ENCODE data around the gene UGT1A4. TPM values are rescaled to one million over a fixed set of nuclear protein-coding genes. Genes with fewer than 3 reads are reported as not detected.

Gene UGT1A4
- total RNA-seq, 4 donors from 2014 or later, result 7.5 to 12.9 (median 12.3) TPM; not detected in 1

GRCh38 chr2:233773854-233774253 is 55.3 kb downstream of the UGT1A4 start:
- Histone ChIP-seq H3K4me3 (no peak overlapping the region), H3K9me3 (no peaks in the 10 kb centered on the region), H3K36me3 (no peaks in the 10 kb centered on the region), H3K4me1 (no peaks in the 10 kb centered on the region), H3K27me3 (no peaks in the 10 kb centered on the region), H3K27ac (no peak overlapping the region)
- TF ChIP-seq POLR2A (IDR thresholded peaks at IDR 0.05) (no peak), CTCF (IDR thresholded peaks at IDR 0.05) (no peak)
- DNase-seq, result no peak

GRCh38 chr2:233775414-233775813 is 56.9 kb downstream of the UGT1A4 start:
- Histone ChIP-seq H3K4me1 (no peaks in the 10 kb centered on the region), H3K4me3 (no peak overlapping the region), H3K27me3 (no peaks in the 10 kb centered on the region), H3K27ac (no peak overlapping the region), H3K9me3 (no peaks in the 10 kb centered on the region), H3K36me3 (no peaks in the 10 kb centered on the region)
- TF ChIP-seq CTCF (IDR thresholded peaks at IDR 0.05) (no peak), POLR2A (IDR thresholded peaks at IDR 0.05) (no peak)
- DNase-seq, result no peak

GRCh38 chr2:233778030-233778429 is 59.5 kb downstream of the UGT1A4 start, which contains the start of gene MROH2A:
MROH2A (plus strand) TSS chr2:233778330; CDS start chr2:233779359, 1,029 bp downstream.
- Histone ChIP-seq H3K36me3 (no peaks in the 10 kb centered on the region), H3K9me3 (no peaks in the 10 kb centered on the region), H3K27ac (no peak within 1 kb of the TSS), H3K4me1 (no peaks in the 10 kb centered on the region), H3K27me3 (no peaks in the 10 kb centered on the region), H3K4me3 (no peak within 1 kb of the TSS)
- DNase-seq, result no peak
- no peak for TF ChIP-seq CTCF (IDR thresholded peaks at IDR 0.05)
- no peak for TF ChIP-seq POLR2A (IDR thresholded peaks at IDR 0.05)

- Histone ChIP-seq H3K9me3 (no peaks in the 10 kb centered on the region), H3K4me1 (no peaks in the 10 kb centered on the region), H3K27ac (no peak overlapping the region), H3K36me3 (no peaks in the 10 kb centered on the region), H3K4me3 (no peak overlapping the region), H3K27me3 (no peaks in the 10 kb centered on the region)
- TF ChIP-seq POLR2A (IDR thresholded peaks at IDR 0.05) (no peak), CTCF (IDR thresholded peaks at IDR 0.05) (no peak)
- no peak for DNase-seq
These were observed 61.2 kb downstream of the UGT1A4 start for GRCh38 chr2:233779722-233780121.

- Histone ChIP-seq H3K27me3 (no peaks in the 10 kb centered on the region), H3K4me3 (no peak overlapping the region), H3K36me3 (no peaks in the 10 kb centered on the region), H3K27ac (no peak overlapping the region), H3K4me1 (no peaks in the 10 kb centered on the region), H3K9me3 (no peaks in the 10 kb centered on the region)
- DNase-seq, result no peak
- TF ChIP-seq POLR2A (IDR thresholded peaks at IDR 0.05), result no peak
- TF ChIP-seq CTCF (IDR thresholded peaks at IDR 0.05), result no peak
These were observed 62.2 kb downstream of the UGT1A4 start for GRCh38 chr2:233780771-233781170.

GRCh38 chr2:233789554-233789953 is 71.0 kb downstream of the UGT1A4 start:
- no peak for DNase-seq
- H3K4me1 ChIP-seq, result no peaks in the 10 kb centered on the region
- H3K27ac ChIP-seq, result no peak overlapping the region
- H3K27me3 ChIP-seq, result no peaks in the 10 kb centered on the region
- no peak overlapping the region for H3K4me3 ChIP-seq
- TF ChIP-seq POLR2A (IDR thresholded peaks at IDR 0.05) (no peak), CTCF (IDR thresholded peaks at IDR 0.05) (no peak)
- no peaks in the 10 kb centered on the region for H3K36me3 ChIP-seq
- no peaks in the 10 kb centered on the region for H3K9me3 ChIP-seq

Measured in Peyer's patch (tissue), 4 donors.